HG02938 (cell line): ENCODE results near the gene HYCC1.
"Not testable (repeated sequence)": the region's sequence is repeated elsewhere in the genome, so short reads cannot be mapped to it uniquely, and the experiment has no call there.

Experiments used
- ATAC-seq: cut with Tn5 transposase; IDR thresholded peaks from one replicate; pipeline ENCODE4 v1.9.1; 2021; ENCODE audit warnings: mild to moderate bottlenecking, moderate library complexity; ENCODE audit not compliant: unreplicated experiment

HYCC1 gene

DNA sequence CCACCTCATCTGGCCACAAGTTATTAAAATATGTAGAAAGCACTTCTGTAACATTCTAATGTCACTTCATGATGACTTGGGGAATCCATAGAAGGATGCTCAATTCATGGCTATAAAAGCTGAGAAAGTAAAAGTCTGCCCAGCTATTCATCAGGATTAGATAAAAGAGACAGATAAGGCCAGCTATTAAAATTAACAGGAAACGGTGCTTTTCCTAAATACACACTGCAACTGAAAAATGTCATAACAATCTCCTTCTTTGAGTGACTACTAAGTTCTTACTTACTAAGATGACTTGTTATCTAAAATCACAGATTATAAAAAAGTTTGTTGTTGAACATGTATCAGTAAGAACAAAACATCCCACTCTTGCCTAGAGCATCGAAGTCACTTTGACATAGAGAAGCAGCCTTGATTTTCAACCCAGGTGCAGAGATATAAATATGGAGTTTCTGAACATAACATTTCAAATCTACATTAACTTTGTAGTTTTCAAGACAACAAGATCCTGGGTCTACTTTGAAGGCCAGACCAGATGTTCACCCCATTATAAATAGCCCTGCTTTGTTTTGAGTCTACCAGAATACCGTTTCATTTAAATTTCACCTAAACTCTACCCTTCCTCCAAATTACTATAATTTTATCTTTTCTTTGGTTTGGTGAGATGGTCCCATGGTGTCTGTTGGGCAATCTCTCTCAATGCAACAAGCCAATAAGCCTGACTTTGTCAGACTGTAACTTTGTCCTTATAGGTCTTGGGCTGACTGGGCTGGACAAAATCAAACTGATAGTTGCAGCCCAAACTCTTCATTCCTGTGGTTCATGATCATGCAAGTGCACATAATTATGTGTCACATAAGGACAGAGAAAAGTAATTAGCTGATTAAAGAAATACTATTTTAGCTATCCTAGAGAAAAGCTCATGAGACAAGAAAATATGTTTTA is 24.0 kb downstream of the HYCC1 start:
- no peak for ATAC-seq

DNA sequence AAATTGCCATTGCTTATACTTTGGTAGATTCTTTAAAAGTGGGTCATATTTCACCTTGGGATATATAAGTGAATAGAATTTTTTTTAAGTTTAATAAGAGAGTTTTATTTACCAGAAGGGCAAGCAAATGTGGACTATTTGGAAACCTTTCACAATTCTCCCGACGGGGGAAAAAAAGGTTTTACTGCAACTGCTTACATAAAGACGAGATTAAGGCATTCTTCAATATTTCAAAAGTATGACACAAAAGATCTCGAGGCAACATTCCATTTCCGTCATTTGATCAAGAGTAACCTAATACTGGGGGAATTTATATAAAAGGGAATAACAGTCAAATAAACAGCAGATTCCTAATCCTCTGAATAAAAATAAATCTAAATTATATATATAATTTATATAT is 28.5 kb downstream of the HYCC1 start:
- ATAC-seq: no peak

DNA sequence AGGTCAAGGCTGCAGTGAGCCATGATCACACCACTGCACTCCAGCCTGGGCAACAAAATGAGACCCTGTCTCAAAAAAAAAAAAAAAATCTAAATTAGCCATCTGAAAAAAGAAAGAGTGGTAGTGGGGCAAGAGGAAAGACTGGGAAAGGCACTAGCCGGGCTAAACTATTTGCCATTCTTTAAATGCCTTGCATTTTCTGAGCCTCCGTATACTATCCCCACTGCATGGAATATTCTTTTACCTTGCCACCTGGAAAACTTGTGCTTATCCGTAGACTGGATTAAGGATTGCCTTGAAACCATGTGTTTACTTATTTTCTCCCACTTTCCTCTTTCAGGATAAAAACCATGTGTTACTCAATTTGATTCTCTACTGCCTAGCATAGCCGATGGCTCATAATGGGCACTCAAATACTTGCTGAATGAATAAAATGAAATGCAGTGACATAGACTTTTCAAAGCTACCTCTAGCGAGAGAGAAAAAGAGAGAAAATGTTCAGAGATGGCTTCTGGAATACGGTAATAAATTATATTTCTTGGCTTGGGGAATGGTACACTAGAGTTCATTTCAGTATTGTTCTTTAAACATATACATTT is 30.6 kb downstream of the HYCC1 start:
- ATAC-seq: no peak

DNA sequence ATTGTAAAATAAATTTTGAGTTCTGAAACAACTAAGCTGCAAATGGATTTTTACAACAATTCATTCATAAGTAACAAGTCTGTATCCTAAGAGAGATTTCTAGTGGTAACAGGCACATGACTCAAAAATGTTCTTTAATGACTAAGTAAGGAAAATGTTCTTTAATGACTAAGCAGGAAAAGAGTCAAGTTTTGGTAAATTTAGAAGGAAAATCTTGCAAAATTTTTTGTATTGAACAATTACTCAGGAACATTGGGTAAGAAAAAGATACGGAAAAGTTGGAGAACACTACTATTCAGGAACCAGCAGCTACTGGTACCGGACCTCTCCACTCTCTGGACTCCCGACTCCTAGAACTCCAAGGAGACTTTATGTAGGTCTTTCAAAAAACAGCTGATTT is 33.5 kb downstream of the HYCC1 start:
- ATAC-seq: no peak

DNA sequence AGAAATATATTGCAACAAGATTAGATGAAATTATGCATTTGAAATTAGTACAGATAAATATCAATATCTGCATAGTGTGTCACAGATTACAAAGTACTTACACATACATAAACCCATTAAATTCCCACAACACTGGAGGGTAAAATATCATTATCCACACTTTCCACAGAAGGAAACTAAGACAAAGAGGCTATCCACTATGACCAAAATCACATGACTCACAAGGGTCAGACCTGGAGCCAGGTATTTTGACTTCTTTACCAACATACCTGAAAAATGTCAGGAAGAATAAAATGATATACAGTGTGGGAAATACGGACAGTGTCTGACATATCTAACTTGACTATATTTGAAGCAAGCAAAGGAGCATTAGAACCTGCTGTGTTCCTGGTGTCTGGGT is 34.1 kb downstream of the HYCC1 start:
- no peak for ATAC-seq

DNA sequence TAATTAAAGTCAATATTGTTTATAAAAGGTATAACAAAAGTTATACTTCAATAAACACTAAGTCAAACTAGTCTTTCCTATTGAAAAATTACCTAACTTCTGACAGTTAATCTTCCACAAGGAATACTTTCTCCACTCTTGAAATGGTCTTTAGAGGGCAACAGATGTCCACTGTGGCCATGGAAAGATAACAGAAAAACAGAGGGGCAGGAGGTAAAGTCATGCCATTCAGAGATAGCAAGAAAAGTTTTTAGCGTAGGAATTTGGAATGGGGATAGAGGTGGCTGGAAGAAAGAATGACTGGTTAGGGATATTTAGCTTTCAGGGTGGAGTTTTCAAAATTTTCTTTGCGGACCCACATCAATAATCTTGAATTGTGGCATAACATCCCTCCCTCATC is 34.7 kb downstream of the HYCC1 start:
- ATAC-seq: no peak

DNA sequence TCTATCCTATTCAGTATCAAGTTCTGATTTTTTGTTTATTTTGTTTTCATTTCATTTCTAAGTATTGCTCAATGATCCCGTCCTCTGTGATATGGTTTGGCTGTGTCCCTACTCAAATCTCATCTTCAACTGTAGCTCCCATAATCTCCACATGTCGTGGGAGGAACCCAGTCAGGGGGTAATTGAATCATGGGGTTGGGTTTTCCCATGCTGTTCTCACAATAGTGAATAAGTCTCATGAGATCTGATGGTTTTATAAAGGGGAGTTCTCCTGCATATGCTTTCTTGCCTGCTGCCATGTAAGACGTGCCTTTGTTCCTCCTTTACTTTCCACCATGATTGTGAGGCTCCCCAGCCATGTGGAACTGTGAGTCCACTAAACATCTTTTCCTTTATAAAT is 39.3 kb downstream of the HYCC1 start:
- ATAC-seq: not testable (repeated sequence)

DNA sequence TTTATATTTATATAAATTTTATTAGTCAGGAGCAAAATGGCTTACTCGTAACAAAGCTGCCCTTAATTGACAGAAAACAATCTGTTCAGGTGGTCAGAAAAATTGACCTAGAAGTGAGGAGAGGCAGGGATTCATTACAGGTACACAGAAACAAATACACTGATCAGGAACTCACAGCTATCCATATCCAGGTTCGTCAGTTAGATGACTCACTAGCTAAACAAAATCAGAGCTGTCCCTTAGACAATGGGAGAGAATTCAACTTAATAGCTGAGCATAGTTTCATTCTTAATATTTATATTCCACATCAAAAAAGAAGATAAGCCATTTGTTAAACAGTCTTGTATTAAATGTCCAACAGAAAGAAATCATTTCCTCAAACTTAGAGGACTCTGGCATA is 41.7 kb downstream of the HYCC1 start:
- ATAC-seq: no peak

DNA sequence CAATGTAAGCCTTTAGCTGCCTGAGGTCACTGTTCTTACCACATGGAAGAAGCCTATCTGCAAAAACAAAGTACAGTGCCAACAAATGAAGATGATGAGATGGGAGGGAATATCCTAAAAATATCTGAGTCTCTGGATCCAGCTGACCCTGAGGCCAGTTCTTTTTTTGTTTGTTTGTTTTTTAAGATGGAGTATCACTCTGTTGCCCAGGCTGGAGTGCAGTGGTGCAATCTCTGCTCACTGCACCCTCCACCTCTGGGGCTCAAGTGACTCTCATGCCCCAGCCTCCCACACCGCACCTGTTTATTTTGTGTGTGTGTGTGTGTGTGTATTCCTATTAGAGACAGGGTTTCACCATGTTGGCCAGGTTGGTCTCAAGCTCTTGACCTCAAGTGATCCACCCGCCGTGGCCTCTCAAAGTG is 44.9 kb downstream of the HYCC1 start:
- no peak for ATAC-seq
